ENCODE measurements around the gene YPEL2.

DNA sequence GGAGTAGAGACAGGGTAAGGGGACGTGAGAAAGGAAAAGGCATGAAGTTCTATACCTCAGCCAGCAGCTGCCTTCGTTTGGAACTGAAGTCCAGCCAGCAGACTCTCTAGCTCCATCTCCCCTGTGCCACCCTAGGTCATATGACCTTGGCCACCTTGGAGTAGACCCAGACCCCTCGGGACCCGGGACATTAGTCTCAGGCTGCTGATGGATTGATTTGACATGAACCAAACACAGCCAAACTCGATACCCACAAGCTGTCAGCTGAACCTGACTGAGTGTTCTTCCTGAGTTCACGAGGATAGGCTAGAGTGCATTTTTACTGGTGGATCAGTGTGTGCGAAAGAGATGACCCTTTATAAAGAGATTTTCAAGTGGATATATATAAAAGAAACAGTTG lies 68.5 kb downstream of the YPEL2 start:
- TF ChIP-seq, protein P1, sequence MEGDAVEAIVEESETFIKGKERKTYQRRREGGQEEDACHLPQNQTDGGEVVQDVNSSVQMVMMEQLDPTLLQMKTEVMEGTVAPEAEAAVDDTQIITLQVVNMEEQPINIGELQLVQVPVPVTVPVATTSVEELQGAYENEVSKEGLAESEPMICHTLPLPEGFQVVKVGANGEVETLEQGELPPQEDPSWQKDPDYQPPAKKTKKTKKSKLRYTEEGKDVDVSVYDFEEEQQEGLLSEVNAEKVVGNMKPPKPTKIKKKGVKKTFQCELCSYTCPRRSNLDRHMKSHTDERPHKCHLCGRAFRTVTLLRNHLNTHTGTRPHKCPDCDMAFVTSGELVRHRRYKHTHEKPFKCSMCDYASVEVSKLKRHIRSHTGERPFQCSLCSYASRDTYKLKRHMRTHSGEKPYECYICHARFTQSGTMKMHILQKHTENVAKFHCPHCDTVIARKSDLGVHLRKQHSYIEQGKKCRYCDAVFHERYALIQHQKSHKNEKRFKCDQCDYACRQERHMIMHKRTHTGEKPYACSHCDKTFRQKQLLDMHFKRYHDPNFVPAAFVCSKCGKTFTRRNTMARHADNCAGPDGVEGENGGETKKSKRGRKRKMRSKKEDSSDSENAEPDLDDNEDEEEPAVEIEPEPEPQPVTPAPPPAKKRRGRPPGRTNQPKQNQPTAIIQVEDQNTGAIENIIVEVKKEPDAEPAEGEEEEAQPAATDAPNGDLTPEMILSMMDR (optimal IDR thresholded peaks at IDR 0.05 in 1 of 3, IDR thresholded peaks at IDR 0.05 in 1 of 3, conservative IDR thresholded peaks at IDR 0.05 in 1 of 3; ENCODE audit: extremely low read depth in 1 of 3, insufficient read depth in 2 of 3, low read length in 3 of 3) = no peak
- TF ChIP-seq EZH2 (IDR thresholded peaks at IDR 0.05; ENCODE audit: low read length) = no peak

All from keratinocyte (primary cell).